GM19372 (cell line): ENCODE results near the gene SLC6A5.

ENCODE experiments used
- ATAC-seq: cut with Tn5 transposase; IDR thresholded peaks from one replicate; pipeline ENCODE4 v1.9.1; 2021; ENCODE audit warnings: mild to moderate bottlenecking, low read depth, moderate library complexity; ENCODE audit not compliant: unreplicated experiment

SLC6A5 gene

DNA sequence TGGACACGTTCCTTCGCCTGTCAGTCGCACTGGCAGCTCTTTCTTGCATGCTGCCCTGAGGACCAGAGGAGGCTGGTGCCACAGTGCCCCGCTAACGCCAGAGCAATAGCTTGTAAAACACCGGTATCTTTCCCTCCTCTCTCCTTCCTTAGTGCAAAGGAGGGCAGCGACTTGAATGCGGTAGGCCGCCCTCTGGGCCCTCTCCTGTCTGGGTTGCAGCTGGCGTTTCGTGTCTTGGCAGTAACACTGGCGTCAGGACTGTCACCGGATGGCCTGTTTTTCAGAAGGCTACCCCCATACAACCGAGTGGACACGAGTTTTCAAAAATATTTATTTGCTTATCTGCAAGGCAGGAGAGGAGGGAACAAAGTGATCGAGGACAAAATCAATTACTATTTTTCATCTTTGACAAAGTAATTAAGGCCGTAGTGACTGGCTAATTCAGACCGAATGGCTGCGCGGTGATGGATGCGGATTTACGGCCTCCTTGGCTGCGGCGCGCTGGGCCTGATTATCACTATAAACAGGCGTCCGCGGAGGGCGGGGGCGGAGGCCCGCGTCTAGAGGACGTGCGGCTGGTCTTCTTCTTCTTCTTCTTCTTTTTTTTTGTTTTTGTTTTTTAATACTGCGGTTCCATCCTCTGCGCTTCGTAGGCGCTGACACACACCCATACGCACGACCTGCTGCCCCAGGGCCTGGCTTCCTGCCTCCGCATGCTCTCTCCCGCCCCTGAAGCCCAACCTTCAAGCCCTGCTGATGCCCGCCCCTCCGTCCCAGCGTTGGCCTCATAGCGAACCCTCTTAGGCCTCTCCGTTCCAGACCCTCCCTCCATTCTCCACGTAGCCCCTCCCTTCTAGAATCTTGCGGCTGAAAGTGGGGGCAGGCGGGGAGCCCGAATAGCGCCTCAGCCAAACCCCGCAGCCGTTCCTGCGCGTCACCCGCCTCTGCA is 2.9 kb upstream of the SLC6A5 start:
- ATAC-seq: no peak

DNA sequence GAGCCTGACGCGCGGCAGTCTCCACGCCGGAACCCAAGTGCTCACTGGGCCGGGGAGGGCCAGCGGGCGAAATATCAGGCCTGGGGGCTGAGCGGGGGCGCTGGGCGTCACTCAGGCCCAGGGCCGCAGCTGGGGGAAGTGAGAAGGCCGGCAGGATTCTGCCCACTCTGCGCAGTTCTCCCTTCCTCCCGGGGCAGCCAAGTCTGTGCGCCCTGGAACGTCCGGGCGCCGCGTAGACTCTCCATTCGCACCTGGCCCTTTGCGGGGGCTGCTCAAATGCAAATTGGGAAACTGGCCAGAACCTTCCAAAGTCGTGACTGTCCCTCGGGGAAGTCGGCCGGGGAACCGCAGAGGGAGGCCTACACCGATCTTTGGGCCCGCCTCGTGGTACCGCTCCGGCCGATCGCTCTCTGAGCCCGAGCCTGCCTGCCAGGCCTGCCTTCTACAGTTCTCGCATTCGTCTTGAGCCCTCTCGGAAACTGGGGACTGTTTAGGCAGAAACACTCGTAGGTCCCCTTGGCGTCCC is 2.2 kb upstream of the SLC6A5 start:
- ATAC-seq: no peak

DNA sequence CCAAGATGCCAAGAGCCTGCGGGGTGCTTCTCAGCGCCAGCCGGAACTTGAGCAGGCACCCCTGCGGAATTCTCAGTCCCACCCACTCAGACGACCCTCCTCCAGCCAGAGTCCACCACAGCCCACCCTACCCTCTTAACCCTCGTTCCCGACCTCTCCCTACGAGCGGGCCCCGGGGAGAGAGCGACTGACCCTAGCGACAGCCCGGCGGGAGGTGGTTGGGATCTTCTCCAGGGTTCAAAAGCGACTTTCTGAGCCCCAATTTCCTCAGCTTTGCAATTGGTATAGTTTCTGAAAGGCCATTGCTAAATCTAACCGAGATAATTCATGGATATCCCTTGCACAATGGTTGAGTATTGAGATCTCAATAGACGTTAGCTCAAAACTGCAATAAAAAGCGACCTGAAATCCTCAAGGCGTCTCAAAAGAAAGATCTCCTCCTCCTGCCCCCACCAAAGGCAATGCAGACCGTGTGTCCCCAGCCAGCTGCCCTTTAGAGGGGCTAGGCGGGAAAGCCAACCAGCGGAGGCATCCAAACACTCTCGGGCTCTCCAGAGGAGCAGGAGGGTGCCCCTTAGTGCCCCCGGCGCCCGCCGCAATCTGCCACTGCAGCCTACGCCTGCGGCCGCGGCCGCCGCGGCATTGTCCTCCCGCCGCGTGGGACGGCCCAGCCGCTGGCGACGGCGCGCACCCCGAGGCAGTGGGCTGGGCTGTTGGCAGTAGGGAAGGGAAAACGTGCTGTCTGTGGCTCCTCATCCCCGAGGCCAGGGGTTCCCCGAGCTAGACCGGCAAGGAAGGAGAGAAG is 1.5 kb upstream of the SLC6A5 start:
- no peak for ATAC-seq

DNA sequence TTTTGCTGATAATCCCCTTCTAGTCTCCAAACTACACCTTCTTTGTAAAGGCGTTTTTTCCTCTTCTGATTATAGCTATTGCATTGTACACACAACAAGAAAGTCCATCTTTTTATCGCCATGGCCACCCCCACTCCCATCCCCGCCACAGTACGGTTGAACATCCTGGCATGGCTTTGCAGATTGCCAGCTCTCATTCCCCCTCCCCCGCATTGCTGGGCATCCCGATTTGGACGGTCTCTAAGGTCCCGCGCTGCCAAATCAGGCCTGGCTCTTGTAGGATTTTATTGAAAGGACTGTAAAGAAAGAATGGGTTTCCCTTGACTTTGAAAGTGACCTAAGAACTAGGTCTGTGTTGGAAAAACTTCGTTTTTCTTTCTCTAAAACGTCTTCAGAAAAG is 916 bp upstream of the SLC6A5 start:
- ATAC-seq: no peak

DNA sequence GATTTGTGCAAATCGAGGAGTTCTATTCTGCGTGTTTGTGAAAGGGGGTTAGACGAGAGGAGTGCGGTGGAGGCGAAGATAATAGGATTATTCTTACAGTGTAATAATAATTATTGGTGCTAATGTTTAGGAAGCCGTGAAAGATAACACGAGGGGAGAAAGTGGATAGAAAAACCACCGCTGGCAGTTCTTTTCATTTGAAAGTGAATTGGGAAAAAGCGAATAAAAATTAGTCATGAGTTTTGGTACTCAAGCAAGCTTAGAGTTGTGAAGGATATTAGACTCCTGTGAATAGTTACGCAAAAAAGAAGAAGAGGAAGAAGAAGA is 575 bp downstream of the SLC6A5 start:
- no peak for ATAC-seq

DNA sequence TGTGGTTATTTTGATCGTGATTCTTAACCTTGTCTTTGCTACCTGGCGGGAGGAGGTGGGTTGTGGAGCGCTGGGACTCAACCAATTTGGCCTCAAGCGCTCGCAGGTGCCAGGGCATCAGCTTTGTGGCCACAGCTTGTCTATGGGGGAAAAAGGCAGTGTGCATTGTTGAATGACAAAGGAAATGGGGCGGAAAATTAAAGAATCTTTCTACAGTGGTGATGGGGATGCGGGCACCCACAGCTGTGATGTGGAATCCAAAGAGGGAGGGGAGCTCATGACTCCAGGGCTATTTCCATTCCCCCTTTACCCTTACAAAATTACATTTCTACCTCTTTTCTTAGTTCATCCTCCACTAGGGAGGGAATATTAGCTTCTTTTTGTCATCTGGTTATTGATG is 1.1 kb downstream of the SLC6A5 start:
- ATAC-seq: no peak

DNA sequence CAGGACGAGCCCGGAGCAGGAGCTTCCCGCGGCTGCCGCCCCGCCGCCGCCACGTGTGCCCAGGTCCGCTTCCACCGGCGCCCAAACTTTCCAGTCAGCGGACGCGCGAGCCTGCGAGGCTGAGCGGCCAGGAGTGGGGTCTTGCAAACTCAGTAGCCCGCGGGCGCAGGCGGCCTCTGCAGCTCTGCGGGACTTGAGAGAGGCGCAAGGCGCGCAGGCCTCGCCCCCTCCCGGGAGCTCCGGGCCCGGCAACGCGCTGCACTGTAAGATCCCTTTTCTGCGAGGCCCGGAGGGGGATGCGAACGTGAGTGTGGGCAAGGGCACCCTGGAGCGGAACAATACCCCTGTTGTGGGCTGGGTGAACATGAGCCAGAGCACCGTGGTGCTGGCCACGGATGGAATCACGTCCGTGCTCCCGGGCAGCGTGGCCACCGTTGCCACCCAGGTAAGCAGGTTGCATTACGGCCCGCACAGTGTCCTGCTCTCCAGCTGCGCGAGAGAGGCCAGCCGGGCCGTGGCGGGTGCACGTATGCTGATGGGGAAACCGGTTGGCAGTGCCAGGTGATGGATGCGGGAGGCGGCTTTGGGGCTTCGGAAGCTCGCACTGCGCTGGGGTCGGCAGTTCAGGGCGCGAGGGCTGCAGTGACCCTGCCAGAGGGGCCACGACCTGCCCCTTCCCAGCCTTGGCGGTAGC is 2.0 kb downstream of the SLC6A5 start:
- ATAC-seq: no peak

DNA sequence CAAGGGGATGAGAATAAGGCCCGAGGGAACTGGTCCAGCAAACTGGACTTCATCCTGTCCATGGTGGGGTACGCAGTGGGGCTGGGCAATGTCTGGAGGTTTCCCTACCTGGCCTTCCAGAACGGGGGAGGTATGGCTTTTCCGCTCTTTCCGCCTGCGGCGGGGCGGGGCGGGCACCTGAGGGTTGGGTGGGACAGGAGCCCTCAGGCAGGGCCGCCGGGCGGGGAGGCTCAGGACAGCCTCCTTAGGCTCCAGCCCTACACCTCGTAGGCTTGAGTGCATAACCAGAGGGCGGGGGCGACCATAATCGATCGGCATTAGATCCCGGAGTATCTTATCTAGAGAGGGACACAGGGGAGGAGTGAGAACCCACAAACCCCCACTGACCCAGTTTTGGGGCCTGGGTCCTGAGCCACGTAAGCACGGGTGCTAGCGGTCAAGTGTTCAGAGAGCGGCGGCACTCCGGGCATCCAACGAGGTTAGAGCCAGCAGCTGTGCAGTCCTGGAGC is 4.9 kb downstream of the SLC6A5 start:
- ATAC-seq: no peak

DNA sequence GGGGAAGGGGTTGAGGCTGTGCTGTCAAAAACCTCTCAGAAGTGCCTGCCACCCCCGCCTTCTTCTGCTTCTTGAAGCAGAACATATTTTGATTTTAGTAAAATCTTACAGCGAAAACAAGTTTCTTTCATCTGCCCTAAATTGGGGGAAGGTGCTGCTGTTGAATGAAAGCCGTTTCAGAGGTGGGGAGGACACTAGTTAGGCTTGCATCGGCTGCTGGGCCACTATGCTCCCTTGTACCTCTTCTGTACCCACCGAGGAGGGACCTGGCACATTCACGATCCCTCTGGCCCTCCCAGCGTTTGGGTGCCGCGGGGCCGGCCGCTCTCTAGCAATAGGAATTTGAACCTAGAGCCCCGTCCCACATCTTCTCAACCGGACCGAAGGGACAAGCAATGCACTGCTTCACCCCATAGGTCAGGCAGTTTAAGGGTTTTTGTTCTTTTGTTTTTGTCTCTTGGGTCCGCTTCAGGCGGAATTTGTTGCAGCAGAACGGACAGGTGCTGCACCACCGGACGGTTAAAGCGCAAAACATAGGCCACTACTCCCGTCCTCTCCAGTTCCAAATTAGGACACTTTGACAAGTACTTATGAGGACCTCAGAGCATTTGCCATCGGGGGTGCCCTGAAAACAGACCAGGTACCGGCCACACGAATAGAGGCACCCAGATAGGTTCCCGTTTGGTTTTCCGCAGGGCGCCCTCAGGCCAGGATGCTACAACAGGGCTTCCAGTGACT is 5.6 kb downstream of the SLC6A5 start:
- no peak for ATAC-seq

DNA sequence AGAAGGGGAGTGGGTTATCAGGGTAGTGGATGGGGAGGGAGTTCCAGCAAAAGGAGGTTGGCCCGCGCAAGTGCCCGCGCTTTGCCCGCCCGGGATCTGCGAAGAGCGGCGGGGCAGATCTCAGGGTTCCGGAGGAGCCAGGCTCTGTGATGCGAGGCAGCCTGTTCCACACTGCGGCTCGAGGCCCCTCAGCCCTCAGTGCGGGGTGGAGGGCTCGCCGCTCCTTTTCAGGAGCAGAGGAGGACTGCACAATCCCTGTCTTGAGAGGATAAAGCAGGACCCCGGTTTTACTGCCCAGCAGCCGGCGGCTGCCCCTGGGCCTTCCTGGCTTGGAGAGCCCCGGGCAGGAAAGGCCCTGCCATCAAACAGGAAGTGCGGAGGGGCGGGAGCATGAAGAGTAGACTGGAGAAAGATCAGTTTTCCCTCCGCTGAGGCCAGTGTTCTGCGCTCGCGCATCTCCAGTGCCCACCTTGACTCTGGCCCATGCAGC is 6.2 kb downstream of the SLC6A5 start:
- ATAC-seq: no peak

DNA sequence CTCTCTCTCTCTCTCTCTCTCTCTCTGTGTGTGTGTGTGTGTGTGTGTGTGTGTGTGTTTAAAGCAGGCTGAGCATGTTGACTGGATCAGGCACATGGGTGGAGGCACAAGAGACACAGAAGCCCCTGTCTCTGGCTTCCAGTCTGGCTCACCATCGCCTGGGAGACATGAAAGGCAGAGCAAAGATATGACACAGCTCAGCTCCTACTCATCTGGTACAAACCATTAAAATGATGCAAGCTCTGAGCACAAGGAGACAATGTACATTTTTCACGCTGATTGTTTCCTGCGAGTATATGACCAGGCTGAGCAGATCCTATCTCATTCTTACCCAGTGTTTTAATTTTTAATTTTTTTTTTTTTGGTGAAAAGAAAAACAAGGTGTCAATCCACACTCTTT is 9.5 kb downstream of the SLC6A5 start:
- no peak for ATAC-seq

DNA sequence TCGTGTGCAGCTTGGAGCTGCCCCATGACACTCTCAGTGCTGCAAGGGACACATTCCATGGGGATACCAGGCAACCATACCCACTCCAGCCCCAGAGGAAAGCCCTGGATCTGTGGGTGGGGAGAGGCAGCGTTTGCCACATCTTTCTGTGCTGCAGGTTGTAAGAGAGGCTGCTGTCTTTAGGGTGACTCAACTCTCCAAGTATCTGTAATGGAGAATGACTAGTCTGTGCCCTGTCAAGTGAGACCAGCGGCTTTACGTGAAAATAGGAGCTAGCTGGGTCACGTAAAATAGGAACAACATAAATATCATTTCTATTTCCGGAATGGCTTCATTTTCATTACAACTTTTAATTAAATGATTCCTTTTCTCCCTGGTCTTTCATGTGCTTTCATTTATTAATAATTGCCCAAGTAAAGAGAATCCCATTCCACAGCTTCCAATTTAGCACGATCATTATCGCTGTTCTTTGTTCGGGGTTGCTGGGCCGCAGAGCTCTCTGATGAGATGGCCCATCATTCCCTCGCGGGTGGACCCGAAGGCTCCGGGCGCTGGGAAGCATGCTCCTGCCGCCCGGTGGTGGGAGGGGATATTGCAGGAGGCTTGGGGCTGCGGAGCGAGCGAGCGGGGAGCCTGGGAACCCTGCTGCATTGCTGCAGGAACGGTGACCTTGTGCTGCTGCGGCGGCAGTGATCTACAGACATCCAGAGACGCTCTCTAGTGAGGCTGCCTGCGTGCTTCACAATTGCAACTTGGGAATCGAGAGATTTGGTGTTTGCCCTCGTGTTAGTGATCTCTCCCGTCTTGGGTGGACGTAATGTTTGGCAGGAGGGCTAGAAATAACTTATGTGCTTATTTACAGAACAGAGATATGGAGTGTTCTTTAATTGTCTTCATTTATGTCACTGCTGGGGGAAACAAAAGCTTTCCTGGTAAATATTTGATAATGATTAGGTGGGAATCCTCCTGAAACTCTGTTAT is 10.6 kb downstream of the SLC6A5 start:
- peak; percentile 97 for ATAC-seq

DNA sequence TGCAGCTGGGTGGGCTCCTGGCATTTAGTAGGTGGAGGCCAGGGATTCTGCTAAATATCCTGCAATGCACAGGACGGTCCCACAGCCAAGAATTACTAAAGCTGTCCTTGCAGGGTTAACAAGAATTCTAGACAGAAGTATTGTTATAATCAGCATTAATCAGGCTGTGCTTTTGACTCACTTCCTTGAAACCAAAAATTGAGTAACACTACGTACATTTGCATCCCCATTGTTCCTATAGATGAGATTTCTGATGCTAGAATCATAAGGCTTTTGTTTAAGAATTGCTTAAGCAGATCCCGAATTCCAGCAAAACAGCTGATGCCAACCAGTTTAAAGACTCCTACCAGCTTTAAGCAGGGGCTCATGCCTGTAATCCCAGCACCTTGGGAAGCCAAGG is 11.4 kb downstream of the SLC6A5 start:
- no peak for ATAC-seq

DNA sequence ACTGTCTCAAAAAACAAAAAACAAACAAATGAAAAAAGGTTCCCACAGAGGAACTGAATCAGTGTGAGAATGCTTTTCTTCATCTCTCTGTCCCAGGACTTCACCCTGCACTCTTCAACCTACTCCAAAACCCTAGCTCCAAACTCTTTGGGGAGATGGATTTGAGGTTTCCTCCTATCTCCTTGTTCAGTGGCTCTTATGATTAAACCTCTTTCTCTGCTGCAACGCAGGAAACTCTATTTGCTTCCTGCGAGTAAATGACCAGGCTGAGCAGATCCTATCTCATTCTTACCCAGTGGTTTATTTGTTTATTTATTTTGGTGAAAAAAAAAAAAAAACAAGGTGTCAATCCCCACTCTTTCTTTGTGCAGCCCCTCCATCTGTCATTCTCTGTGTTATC is 12.0 kb downstream of the SLC6A5 start:
- ATAC-seq: no peak

DNA sequence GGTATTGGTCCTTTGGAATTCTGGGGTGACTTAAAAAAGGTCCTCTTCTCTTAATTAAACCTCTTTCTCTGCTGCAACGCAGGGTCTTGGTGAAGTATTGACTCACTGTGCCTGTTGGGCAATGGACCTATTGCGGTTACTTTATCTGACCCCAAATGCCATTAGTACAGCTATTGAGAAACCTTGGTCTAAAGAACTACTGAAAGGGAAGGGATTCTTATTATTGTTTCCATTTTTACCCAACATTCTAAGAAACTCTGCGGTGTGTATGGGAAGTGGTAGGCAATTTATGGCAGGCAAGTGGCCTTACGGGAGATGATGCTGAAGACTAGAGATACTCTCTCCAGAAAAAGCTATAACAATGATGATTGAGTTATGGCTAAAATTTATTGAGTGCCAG is 12.5 kb downstream of the SLC6A5 start:
- no peak for ATAC-seq

DNA sequence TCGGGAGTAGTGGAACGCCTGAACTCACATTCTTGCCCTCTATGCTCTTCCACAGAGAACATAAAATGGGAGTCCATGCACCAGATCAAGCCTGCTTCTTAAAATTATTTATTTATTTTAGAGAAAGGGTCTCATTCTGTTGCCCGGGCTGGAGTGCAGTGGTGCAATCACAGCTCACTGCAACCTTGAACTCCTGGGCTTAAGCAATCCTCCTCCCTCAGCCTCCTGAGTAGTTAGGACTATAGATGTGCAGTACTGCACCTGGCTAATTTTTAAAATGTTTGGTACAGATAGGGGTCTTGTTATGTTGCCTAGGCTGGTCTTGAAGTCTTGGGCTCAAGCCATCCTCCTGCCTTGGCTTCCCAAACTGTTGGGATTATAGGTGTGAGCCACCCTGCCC is 13.0 kb downstream of the SLC6A5 start:
- no peak for ATAC-seq

DNA sequence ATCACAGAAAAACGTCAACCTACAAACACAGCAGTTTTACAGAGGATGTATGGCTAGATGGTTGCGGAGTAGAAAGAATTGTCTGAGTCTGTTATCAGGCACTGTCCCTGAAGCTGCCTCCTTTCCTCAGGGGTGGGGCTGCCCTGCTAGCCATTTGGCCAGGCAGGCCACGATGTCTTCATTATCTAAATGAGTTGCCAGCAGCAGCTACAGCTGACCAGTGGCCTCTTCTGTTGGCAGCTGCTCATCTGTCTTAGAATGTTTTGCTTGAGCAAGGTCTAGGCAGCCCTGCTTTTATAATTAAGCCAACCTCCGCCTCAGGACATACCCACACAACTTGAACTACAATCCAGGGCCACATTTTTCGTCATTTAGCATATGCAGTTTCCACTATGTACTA is 17.5 kb downstream of the SLC6A5 start:
- ATAC-seq: no peak

DNA sequence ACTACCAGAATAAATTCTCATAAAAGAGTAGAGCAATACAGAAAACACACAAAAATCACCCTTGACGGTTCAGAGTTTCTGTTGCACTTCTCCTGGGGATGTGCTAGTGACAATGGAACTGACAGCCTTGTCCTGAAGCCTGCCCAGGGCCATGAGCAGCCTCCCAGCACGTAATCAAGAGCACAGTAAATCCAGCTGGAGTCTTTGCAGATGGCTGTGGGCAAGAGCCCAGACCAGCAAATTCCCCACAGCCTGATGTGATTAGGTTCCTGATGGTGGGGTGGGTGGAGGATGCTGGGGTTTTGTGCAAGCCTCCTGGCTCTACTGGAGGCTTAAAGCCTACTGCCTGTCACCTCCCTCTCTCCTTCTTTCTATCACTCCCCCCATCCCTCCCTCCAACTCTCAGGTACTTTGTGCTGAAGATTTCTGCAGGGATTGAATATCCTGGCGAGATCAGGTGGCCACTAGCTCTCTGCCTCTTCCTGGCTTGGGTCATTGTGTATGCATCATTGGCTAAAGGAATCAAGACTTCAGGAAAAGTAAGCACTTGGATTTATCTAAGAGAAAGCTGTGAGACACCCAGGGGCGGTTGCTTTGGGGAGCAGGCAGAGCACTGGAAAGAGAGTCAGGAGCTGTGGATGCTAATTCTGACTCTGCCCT is 18.1 kb downstream of the SLC6A5 start:
- ATAC-seq: no peak
